ENCODE results near the gene MEGF11.

MEGF11 gene

GRCh38 chr15:65851981-65852380 lies 401.6 kb downstream of the MEGF11 start:
- no peak overlapping the region for H3K4me3 ChIP-seq (ENCODE audit: low read depth, low read length)
- no peak overlapping the region for H3K27ac ChIP-seq (ENCODE audit: extremely low read depth, low read depth, low read length)
- no peaks in the 10 kb centered on the region for H3K36me3 ChIP-seq (ENCODE audit: control insufficient read depth in 2 of 2, insufficient read depth in 1 of 2, low read length in 2 of 2)
- H3K4me1 ChIP-seq (ENCODE audit: control insufficient read depth, insufficient read depth, low read length): no peaks in the 10 kb centered on the region
- no peaks in the 10 kb centered on the region for H3K9me3 ChIP-seq (ENCODE audit: control insufficient read depth, insufficient read depth, low read depth, low read length)
- ChIA-PET POLR2A (no interaction called here), CTCF (interaction anchor here (0.6 to 4.0 kb wide), 7 partner anchors 9 to 241 kb away, joined by 3 to 28 read pairs (median 4); partner anchors contain the start of gene INTS14)
- TF ChIP-seq ZIC2 (tag by site-specific recombination; IDR thresholded peaks at IDR 0.05) (no peak), ZNF148 (tag by site-specific recombination; IDR thresholded peaks at IDR 0.05; ENCODE audit: borderline replicate concordance) (no peak), OSR2 (tag by site-specific recombination; IDR thresholded peaks at IDR 0.05) (no peak), ZNF112 (tag by site-specific recombination; IDR thresholded peaks at IDR 0.05) (no peak), SP3 (tag by site-specific recombination; IDR thresholded peaks at IDR 0.05) (no peak), ZNF324 (tag by site-specific recombination; IDR thresholded peaks at IDR 0.05) (no peak), MEIS1 (CRISPR knock-in tag; IDR thresholded peaks at IDR 0.05; ENCODE audit: borderline replicate concordance) (no peak), ZNF362 (tag by site-specific recombination; IDR thresholded peaks at IDR 0.05) (no peak), ZNF121 (tag by site-specific recombination; IDR thresholded peaks at IDR 0.05) (no peak)
- TF ChIP-seq, protein P1, sequence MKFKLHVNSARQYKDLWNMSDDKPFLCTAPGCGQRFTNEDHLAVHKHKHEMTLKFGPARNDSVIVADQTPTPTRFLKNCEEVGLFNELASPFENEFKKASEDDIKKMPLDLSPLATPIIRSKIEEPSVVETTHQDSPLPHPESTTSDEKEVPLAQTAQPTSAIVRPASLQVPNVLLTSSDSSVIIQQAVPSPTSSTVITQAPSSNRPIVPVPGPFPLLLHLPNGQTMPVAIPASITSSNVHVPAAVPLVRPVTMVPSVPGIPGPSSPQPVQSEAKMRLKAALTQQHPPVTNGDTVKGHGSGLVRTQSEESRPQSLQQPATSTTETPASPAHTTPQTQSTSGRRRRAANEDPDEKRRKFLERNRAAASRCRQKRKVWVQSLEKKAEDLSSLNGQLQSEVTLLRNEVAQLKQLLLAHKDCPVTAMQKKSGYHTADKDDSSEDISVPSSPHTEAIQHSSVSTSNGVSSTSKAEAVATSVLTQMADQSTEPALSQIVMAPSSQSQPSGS (tag by site-specific recombination; IDR thresholded peaks at IDR 0.05; ENCODE audit: low read depth): no peak
- TF ChIP-seq, protein P2, sequence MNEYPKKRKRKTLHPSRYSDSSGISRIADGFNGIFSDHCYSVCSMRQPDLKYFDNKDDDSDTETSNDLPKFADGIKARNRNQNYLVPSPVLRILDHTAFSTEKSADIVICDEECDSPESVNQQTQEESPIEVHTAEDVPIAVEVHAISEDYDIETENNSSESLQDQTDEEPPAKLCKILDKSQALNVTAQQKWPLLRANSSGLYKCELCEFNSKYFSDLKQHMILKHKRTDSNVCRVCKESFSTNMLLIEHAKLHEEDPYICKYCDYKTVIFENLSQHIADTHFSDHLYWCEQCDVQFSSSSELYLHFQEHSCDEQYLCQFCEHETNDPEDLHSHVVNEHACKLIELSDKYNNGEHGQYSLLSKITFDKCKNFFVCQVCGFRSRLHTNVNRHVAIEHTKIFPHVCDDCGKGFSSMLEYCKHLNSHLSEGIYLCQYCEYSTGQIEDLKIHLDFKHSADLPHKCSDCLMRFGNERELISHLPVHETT (tag by site-specific recombination; IDR thresholded peaks at IDR 0.05): no peak

- TF ChIP-seq ZNF112 (tag by site-specific recombination; IDR thresholded peaks at IDR 0.05): no peak
- no peak for TF ChIP-seq ZFP37 (tag by site-specific recombination; IDR thresholded peaks at IDR 0.05)
- TF ChIP-seq KLF9 (tag by site-specific recombination; IDR thresholded peaks at IDR 0.05; ENCODE audit: low read depth): no peak
- TF ChIP-seq ZNF549 (tag by site-specific recombination; IDR thresholded peaks at IDR 0.05): no peak
- TF ChIP-seq ZBTB1 (tag by site-specific recombination; IDR thresholded peaks at IDR 0.05): no peak
- no peak for TF ChIP-seq ZNF664 (tag by site-specific recombination; IDR thresholded peaks at IDR 0.05)
- TF ChIP-seq, protein P3, sequence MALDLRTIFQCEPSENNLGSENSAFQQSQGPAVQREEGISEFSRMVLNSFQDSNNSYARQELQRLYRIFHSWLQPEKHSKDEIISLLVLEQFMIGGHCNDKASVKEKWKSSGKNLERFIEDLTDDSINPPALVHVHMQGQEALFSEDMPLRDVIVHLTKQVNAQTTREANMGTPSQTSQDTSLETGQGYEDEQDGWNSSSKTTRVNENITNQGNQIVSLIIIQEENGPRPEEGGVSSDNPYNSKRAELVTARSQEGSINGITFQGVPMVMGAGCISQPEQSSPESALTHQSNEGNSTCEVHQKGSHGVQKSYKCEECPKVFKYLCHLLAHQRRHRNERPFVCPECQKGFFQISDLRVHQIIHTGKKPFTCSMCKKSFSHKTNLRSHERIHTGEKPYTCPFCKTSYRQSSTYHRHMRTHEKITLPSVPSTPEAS (tag by site-specific recombination; IDR thresholded peaks at IDR 0.05): no peak
- TF ChIP-seq ZNF404 (tag by site-specific recombination; IDR thresholded peaks at IDR 0.05): no peak
- TF ChIP-seq ZNF248 (tag by site-specific recombination; IDR thresholded peaks at IDR 0.05): no peak
- no peak for TF ChIP-seq ZNF548 (tag by site-specific recombination; IDR thresholded peaks at IDR 0.05)
- TF ChIP-seq ZFP41 (tag by site-specific recombination; IDR thresholded peaks at IDR 0.05; ENCODE audit: borderline replicate concordance): no peak
- no peak for TF ChIP-seq KLF16 (tag by site-specific recombination; IDR thresholded peaks at IDR 0.05)
Measured at GRCh38 chr15:65847989-65848388, 405.6 kb downstream of the MEGF11 start.

More at GRCh38 chr15:65847989-65848388, 405.6 kb downstream of the MEGF11 start:
- CTCF ChIA-PET: interaction anchor here (1.3 to 1.4 kb wide), 2 partner anchors 9 to 15 kb away, joined by 7 to 13 read pairs; no protein-coding TSS in a partner anchor
- H3K9me3 ChIP-seq (ENCODE audit: control insufficient read depth, insufficient read depth, low read depth, low read length): no peaks in the 10 kb centered on the region; the same call in 1 of the 2 replicates
- POLR2A ChIA-PET: interaction anchor here (1.0 kb wide), 1 partner anchor 22 kb away, joined by 3 read pairs; the partner anchor contains the start of gene RAB11A
- H3K27ac ChIP-seq (ENCODE audit: extremely low read depth, low read depth, low read length): no peak overlapping the region
- H3K36me3 ChIP-seq (ENCODE audit: control insufficient read depth in 2 of 2, insufficient read depth in 1 of 2, low read length in 2 of 2): no peaks in the 10 kb centered on the region
- no peak overlapping the region for H3K4me3 ChIP-seq (ENCODE audit: low read depth, low read length)
- peaks cover 3% of the 10 kb centered on the region; the same call in 1 of the 2 replicates for H3K4me1 ChIP-seq (ENCODE audit: control insufficient read depth, insufficient read depth, low read length)
